ENCODE data around the gene PPFIA1.

DNA sequence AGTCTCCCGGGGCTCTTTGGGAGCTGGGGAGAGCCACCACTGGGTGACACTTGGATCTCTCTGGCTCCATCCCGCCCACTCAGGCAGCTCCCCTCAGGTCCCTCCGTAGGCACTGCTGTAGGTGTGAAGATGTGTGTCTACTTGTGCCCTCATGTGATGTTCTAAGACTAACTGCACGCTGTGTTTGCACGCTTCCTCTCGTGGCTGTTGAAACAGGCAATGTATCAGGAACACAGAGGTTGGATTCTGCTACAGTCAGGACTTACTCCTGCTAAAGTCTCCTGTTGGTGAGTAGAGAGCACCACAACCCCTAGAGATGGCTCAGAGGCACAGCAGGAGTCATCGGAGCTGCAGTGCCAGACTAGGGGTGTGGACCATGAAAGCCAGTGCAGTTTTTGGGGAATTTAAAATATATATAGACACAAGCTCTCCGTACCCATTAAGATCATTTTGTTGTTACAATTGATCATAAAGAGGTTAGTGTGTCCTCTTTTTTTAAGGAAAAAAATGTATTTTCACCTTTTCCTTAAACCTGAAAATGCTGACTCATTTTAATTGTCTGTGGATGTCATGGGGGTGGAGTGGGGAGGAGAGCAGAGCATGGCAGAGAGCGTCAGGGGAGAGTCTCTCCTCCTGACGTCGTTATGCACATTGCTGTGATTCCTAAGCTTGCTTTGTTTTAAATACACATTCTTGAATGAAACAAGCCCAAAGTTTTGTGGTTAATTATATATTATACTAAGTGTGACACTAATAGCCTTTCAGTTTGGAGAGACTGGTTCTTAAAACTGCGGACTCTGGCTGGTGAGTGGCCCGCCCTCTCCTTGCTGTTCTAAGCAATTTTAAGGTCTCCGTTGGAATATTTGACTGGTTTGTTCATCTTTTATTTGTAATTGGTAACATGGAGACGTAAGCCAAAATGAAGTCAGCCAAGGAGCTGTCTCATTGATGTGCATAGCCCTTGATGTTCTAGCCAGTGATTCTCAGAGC is 111.7 kb downstream of the PPFIA1 start:
- no peak for TF ChIP-seq CTCF (IDR thresholded peaks at IDR 0.05)
- TF ChIP-seq POLR2A (IDR thresholded peaks at IDR 0.05) = no peak

Data from esophagus squamous epithelium (tissue), 4 donors.